HG03097 (cell line): Measurements from ENCODE around the gene SLC38A5.

ENCODE experiments used
- ATAC-seq: cut with Tn5 transposase; IDR thresholded peaks from one replicate; pipeline ENCODE4 v1.9.1; 2021; ENCODE audit not compliant: unreplicated experiment, low FRiP score

The SLC38A5 gene

DNA sequence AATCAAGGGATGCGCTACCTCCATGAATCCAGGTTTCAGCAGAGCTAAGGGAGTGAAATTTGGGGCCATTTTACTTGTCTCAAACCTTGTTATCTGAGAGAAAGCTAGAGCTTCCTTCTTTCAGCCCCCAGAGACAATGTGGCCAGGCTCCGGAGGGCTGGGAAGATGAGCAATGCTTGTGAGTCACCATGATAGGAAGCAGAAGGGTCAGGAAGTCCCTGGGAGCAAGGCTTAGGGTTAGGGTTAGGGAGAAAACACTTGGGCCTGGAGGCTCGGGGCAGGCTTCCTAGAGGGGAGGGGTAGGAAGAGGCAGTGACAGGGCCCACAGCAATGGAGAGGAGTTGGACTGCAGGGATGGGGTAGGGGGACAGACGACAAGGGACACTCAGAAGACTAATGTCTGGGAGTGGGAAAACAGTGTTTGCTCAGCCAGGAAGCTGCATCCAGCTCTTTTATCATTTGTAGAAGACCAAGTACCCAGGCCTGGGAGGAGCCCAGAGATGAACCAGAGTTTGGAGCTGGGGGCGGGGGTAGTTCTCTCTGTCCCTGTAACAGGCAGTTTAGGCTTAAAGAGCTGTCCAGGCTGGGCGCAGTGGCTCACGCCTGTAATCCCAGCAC lies 22.3 kb upstream of the SLC38A5 start:
- ATAC-seq: no peak

DNA sequence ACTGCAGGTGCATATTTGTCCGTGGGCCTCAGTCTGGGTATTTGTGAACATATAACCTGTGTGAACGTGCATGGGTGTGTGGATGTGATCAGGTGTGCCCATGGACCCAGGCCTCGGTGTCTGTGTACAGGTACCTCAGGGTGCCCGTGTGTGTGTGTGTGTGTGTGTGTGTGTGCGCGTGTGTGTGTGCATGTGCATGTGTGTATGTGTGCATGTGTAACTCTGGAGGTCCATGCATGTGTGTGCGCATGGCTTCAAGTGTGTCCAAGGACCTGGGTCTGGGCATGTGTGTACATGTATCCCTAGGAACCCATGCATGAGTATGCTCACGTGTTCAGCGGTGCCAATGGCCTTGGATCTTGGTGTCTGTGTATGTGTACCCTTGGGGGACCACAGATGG lies 21.7 kb upstream of the SLC38A5 start:
- ATAC-seq: no peak

DNA sequence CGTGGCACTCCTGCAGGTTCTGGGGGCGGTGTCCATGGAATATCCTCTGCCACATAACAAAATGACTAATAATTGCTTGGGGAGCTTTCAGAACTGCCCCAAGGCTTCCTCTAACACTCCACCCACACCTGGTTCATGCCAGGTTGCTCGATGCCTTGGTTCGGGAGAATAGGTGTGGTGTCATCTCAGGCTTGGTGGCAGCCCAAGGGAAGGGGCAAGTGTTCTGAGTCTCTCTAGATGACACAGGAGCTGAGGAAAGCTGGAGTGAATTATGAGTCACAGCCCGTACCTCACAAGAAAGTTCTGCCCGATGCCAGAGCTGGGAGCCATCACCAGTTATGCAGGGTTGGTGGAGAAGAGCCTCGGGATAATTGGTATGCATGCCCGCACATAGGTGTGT lies 20.6 kb upstream of the SLC38A5 start:
- no peak for ATAC-seq

DNA sequence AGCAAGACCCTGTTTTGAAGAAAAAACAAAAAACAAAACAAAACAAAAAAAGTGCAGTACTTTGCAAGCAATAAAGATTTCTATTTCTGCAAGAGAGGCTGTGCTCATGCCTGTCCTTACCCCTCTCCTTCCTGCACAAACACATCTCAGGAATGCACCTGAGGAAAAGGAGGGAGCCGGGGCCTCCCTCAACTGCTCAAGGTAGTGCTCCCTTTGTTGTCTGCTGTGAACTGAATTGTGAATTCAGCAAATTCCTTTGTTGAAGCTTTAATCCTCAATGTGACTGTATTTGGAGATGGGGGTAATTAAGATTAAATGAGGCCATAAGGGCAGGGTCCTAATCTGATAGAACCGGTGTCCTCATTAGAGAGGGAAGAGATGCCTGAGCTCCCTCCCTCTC lies 19.8 kb upstream of the SLC38A5 start:
- ATAC-seq: no peak

DNA sequence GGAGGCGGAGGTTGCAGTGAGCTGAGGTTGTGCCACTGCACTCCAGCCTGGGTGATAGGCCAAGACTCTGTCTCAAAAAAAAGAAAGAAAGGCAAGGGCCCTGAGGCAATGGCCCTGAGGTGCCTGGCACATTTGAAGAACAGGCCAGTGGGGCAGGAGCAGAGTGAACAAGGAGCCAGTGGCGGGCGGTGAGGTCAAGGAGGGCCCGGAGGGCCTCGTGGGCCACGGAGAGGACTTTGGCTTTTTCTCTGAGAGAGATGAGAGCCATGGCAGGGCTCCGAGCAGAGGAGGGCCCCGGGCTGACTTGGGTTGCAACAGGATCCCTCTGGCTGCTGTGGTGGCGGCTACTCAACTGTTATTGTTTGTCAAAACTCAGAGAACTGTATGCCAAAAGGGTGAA lies 19.2 kb upstream of the SLC38A5 start:
- ATAC-seq: no peak

DNA sequence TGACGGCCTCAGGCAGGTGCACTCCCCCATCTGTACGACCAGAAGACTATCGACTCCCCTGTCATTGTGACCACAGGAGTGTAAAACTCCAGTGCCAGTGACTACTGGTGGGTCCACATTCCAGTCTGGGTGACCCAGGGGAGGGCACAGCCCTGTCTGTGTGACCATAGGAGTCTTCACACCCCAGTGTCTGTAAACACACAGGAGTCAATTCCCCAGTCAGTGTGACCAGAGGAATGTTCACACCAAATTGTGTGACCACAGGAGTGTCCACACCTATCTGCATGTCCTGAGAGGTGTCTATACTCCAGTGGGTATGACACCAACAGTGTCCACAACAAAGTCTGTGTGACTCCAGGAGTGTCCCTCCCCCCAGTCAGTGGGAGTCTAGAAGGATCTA lies 18.0 kb upstream of the SLC38A5 start:
- no peak for ATAC-seq

DNA sequence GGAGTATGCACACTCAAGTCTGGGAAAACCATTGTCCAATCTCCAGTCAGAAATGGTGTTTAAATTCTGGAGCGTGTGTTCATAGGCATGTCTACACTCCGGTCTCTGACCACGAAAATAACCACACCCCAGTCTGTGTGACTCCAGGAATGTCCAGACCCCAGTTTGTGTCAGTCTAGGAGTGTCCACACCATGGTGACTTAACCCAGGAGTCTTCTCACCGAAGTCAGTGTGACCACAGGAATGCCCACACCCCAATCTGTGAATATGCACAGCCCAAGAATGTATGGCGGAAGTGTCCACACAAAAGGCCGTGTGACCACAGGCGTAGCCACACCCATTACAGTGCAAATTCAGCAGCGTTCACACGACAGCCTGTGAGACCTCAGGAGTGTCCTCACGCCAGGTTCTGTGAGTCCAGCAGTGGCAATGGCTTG lies 17.3 kb upstream of the SLC38A5 start:
- ATAC-seq: no peak

DNA sequence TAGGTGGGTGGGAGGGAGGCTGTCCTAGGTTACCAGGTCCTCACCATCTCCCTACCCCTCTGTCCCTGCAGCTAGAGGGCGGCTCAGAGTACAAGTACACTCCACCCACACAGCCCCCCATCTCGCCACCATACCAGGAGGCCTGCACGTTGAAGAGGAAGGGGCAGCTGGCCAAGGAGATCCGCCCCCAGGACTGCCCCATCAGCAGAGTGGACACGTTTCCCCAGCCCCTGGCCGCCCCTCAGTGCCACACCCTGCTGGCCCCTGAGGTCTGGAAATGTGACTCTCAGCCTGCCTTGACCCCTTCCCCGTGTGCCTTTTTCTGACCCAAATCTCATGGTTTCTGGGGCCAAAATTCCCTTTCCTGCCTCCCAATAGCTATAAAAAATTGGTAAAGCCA lies 12.5 kb upstream of the SLC38A5 start:
- no peak for ATAC-seq

DNA sequence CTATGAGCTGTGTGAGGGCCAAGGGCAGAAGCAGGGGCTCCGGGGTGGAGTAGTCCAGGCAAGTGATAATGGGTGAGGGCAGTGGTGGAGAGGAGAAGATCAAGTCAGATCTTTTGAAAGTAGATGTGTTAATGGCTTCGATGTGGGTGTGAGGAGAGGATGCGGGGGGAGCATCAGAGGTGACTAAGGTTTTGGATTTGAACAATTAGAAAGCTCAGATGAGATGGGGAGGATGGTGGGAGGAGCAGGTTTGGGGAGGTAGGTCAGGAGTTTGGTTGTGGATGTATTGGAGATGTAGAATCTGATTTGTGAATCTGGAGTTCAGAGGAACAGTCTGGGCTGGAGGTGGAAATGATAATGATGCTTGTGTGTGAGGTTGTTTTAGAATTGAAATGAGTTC lies 10.5 kb upstream of the SLC38A5 start:
- no peak for ATAC-seq

DNA sequence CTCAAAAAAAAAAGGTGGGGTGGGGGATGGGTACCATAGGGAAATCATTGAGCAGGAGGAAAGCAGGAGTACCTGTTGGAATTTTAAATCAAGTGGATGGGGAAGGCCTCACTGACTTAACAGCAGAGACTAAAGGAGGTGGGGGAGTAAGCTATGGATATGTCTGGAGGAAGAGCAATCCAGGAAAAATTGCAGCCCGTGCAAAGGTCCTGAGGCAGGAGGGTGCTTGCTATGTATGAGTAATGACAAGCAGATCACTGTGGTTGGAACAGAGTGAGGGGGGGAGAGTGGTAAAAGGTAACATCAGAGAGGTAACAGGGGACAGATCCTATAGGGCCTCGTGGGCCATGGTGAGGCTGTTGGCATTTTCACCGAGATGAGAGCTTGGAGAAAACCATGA lies 10.1 kb upstream of the SLC38A5 start:
- ATAC-seq: no peak

DNA sequence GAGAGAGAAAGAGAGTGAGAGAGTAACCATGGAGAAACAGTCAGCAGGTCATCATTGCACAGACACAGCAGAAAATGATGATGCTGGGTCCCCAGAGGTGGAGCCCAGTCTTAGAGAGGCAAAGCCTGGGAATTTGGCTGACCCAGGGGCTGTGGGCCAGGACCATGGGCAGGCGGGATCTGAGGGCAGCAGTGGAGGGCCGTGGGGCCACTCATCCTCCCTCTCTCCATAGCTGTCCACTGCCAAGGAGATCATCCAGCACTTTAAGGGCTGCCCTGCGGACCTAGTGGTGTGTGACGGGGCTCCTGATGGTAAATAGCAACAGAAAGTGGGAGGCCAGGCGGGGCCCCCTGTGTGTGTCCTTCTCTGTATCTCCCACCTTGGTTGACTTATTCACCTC lies 8.7 kb upstream of the SLC38A5 start:
- ATAC-seq: no peak

DNA sequence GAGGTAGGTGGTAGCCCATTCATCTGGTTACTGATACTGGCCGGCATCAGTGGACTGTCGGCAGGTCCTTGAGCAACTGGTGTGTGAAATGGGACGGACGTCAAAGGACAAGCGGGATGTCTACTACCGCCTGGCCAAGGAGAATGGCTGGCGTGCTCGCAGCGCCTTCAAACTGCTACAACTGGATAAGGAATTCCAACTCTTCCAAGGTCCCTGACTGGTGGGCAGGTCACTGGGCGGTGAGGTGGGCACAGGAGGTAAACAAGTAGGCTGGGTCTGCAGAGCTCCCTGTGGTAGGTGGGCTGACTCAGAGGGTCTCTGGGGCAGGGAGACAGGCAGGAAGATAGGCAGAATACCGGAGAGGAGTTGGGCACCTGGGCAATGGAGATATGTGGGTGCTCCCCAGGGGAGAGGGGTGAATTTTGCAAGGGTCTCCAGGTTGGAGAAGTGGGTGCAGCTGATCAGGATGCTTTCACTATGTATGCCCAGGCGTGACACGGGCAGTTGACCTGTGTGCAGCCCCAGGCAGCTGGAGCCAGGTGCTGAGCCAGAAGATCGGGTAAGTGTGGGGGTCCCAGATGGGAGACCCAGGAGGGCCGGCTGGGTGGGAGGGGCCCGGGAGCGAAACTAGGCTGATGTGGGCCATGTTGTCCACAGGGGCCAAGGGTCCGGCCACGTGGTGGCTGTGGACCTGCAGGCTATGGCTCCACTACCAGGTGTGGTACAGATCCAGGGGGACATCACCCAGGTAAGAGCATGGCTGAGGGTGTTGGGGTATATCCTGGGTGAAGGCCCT lies 8.1 kb upstream of the SLC38A5 start:
- no peak for ATAC-seq

DNA sequence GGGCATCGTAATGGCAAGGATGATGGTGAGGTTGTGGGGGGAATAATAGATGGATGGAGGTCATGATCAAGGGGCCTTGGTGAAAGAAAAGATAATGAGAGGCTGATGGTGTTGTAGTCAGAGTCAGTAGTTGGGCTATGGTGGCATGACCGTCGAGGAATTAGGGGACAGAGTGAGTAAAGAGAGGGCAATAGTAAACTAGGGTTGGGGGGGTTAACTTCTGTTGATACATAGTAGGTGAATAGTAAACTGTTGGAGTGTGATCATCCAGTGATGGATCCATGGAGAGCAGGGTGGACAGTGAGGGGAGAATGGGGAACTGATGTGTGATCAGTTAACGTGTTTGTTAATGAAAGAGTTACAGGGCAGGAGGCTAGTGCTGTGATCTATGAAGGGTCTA lies 6.9 kb upstream of the SLC38A5 start:
- ATAC-seq: no peak

DNA sequence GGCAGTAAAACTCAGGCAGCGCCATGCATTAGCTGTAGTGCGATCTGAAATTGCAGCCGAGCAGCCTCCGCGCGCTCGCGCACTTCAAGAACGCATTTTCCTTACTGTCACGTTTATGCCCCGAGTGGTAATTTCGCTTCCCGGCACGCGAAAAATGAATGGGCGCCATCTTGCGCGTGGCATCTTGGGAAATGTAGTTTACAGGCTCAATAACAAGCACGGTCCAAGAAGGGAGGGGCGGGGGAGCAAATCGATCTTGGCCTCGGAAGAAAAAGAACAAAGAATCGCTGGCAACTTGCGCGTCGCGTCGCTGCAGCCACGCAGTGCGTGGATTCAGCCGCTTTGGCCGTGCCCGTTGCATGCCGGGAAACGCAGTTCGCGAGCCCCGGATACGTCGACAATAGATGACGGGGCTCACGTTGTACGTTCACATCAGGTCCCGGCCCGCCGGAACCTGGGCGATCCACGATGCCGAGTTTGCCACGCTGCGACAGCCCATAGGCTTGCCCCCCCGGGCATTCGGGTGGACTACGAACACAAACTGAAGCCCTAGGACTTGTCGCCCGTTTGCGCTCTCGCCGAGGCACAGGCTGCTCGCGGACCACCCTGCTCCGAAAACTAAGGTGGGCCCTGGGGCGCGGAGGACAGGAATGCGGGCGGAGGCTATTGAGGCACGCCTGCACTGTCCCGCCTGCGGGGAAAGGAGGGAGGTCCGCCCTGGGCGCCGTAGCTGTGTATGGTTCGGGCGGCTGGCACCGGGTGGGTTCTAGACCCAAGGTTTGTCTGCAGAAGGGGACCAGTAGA lies 5.9 kb upstream of the SLC38A5 start, which contains the start of gene FTSJ1:
Gene FTSJ1 (plus strand): TSS at position 426 of the 804 bp plus-strand sequence. CDS start 1,849 bp downstream, outside the sequence.
- peak; percentile 68 for ATAC-seq

DNA sequence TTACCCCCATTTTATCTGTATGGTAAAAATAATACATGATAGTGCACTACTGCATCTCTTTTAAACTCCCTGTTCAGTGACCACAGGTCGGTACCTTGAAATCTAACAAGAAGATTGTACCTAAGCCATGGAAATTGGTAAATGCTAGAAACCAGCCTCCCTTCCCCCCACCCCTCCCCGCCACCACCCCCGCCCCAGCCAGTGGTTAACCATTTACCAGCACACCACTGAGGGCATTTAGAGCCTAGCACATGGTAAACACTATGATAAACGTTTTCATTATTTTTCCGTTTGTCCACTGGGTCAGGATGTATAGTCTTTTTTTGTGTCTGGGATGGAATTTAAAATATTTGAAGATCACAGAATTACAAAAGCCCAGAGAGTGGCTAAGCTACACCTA lies 5.2 kb upstream of the SLC38A5 start:
- no peak for ATAC-seq

DNA sequence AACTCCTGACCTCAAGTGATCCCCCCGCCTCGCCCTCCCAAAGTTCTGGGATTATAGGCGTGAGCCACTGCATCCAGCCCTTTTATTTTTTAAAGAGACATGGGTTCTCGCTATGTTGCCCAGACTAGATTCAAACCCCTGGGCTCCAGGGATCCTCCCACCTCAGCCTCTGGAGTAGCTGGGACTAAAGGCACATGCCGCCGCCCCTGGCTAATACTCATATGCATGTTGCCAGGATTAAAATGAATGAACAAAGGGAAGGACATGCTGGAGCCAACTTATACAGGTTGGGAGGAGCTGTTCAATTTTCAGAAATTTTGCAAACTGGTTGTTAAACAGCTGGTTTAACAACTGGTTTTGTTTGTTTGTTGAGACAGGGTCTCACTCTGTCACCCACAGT lies 4.5 kb upstream of the SLC38A5 start:
- ATAC-seq: no peak

DNA sequence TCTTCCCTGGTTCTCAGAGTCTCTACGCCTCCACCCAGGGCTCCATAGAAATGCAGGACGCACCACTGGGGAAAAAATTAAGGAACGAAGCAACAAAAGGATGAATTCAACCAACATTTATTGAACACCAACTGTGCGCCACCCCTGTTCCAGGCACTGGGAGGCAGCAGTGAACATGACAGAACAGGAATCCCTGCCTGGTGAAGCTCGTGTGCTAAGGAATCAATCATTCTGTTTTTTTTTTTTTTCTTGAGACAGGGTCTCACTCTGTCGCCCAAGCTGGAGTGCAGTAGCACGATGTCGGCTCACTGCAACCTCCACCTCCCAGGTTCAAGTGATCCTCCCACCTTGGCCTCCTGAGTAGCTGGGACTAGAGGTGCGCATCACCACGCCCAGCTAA lies 4.1 kb upstream of the SLC38A5 start:
- no peak for ATAC-seq

DNA sequence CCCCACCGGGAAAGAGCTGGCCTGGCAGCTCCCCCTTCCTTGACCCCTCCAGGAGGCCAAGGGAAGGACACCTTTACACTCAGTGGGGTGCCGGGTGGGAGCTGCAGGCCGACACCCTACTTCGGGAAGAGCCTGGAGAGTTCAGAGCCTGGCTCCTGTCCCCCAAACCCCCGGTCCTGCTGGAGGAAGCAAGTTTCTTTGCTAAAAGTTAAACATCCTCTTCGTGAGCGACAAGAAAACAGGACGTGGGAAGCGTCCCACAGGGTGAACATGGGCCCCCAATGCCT lies 3.6 kb upstream of the SLC38A5 start:
- no peak for ATAC-seq

DNA sequence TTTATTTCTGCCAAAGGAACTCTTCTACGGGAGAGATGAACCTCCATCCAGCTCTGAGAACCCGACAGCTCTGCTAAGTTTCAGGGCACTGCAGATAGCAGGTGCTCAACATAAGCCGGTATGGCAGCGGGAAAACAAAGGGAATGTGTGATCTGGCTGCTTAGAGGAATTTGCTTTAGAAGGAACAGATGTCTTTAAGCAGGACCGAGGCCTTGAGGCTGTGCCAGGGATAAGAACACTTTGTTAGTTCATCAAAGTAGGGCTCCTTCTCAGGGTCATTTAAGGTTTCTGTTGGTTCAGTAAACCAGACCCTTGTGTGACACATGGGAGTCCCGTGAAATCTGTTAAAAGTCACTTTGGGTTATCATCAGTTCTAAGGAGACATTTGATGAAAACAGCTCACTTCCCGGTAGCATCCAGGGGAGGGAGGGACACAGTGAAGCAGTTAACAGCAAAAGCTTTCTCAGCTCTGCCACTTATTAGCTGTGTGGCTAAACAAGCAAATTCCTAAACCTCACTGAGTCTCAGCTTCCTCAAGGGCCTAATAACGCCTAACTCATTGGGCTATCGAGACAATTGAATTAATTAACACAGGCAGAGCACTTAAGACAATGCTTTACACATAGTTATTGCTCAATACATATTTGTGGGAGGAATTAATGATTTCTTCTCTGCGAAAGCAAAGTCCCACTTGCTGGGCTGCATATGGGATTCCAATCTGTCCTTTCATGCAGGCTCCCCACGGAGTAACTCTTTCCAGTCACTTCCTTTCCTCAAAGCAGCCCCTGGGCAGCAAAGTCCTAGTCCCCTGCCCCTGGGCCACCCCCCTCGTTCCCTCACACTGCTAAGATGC lies 3.0 kb upstream of the SLC38A5 start:
- ATAC-seq: no peak

DNA sequence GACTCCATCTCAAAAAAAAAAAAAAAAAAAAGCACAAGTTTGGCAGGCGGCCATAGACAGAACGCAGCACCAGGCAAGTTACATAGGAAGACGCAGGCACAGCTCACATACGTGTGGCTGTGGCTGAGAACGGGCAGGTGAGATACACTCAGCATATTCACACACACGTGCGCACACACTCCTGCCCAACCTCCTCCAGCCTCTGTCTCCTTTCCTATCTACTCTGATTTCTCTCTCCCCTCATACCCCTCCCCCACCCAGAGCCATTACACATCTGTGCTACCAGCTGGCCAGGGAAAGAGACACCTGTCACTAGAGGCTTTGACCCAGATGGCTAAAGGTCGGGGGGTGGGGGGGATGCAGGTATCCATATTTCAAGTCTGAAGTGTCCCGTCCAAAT lies 2.2 kb upstream of the SLC38A5 start:
- ATAC-seq: no peak

DNA sequence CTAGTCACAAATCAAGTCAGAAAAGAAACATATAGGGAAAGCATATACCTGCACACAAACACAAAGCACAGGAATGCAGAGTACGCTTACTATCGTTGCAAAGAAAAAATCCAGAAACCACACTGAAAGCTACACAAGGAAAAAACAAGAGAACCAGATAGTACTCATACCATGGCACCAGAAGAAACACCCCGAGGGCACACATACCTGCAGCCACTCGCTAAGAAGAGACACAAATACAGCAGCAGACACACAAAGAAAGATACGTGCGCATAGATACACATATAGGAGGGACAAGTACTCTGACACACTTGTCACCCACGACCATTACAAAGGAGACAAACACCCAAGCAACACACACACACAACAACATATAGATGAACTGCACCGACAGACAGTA lies 1.4 kb upstream of the SLC38A5 start:
- ATAC-seq: no peak
